Measurements from ENCODE around the gene NTF3.

The NTF3 gene

DNA sequence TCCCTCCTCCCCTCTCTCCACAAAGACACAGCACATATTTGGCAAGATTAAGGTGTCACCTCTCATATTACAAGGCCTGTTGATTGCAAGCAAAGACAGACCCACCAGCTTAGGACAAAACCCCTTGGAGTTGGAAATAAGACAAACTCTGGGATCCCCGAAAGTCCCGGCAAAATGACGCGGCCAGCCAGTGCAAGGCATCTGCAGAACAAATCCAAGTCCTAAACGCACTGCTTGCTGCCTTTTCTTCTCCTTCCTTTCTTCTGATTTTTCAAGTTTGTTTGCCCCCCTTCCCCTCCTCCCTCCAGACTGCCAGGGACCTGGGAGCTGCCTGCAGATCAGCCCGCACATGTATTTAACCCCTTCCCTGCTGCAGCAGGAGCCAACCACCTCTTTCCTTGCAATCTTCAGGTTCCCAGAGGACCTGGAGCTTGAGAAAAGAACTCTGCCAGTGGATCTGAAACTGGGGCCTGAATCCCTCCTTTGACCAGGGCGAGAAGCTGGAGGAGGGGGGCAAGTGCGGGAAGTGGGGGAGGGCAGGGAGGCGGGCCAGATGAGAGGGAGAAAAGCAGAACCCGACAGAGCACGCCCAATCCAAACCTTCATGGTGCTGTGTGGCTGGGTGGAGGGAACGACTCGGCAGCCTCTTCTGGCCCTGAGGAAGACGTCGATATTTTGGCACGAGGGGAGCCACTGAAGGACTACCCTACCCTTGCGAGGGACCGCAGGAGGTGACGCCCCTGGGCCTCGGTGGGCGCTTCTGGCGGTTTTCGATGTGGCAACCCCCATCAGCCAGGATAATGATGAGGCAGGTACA is 2.0 kb upstream of the NTF3 start:
- Histone ChIP-seq H3K4me1 (no peaks in the 10 kb centered on the region), H3K4me3 (ENCODE audit: low read depth, low read length) (no peak overlapping the region), H3K27me3 (peaks cover 74% of the 10 kb centered on the region), H3K9me3 (no peaks in the 10 kb centered on the region), H3K36me3 (no peaks in the 10 kb centered on the region)
- TF ChIP-seq, protein P1, sequence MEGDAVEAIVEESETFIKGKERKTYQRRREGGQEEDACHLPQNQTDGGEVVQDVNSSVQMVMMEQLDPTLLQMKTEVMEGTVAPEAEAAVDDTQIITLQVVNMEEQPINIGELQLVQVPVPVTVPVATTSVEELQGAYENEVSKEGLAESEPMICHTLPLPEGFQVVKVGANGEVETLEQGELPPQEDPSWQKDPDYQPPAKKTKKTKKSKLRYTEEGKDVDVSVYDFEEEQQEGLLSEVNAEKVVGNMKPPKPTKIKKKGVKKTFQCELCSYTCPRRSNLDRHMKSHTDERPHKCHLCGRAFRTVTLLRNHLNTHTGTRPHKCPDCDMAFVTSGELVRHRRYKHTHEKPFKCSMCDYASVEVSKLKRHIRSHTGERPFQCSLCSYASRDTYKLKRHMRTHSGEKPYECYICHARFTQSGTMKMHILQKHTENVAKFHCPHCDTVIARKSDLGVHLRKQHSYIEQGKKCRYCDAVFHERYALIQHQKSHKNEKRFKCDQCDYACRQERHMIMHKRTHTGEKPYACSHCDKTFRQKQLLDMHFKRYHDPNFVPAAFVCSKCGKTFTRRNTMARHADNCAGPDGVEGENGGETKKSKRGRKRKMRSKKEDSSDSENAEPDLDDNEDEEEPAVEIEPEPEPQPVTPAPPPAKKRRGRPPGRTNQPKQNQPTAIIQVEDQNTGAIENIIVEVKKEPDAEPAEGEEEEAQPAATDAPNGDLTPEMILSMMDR (IDR thresholded peaks at IDR 0.05; ENCODE audit: low read depth, low read length): no peak
- no peak for DNase-seq

GRCh38 chr12:5430641-5431603 is 986 bp upstream of the NTF3 start:
- peaks cover 83% of the 10 kb centered on the region for H3K27me3 ChIP-seq
- TF ChIP-seq, protein P1 (IDR thresholded peaks at IDR 0.05; ENCODE audit: low read depth, low read length): no peak
- DNase-seq: no peak
- H3K4me3 ChIP-seq (ENCODE audit: low read depth, low read length): no peak overlapping the region
- H3K4me1 ChIP-seq: no peaks in the 10 kb centered on the region
- no peaks in the 10 kb centered on the region for H3K36me3 ChIP-seq
- no peaks in the 10 kb centered on the region for H3K9me3 ChIP-seq

DNA sequence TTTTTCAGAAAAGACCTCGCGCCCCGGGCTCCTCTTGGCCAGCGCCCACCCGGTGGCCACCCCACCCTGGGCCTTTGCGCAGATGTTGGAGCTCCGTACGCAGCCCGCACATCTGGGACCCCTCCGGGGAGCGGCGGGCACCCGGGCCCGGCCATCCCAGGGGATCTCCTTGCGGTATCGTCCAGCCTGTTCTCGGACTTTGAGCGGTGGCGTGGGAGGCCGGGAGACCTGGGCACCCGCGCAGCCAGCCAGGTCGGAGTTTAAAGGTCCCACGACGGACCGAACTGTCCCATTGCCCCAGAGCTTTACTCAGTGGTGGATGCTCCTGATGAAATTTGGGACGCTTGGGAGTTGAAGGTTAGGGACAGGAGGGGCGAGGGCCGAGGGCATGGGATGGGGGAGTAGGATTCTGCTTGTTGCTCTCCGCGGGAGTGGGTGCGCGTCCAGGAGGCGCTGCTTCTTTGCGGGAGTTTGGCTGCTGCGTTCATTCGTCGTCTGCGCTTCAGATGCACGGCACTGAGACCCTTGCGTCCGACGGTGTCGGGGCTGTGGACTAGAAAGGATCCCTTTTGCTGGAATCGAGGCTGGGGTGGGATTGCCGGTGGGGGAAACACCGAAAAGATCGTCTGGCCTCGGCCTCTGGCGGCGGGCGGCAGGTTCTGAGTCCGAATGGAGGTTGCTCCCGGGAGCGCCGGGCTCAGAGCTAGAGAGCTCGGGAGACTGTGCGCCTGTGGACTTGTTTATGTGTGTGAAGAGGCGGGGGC is 1.4 kb downstream of the NTF3 start:
- no peaks in the 10 kb centered on the region for H3K9me3 ChIP-seq
- no peak overlapping the region for H3K4me3 ChIP-seq (ENCODE audit: low read depth, low read length)
- no peaks in the 10 kb centered on the region for H3K36me3 ChIP-seq
- no peak for DNase-seq
- TF ChIP-seq, protein P1 (IDR thresholded peaks at IDR 0.05; ENCODE audit: low read depth, low read length): no peak
- H3K27me3 ChIP-seq: peaks cover 82% of the 10 kb centered on the region
- no peaks in the 10 kb centered on the region for H3K4me1 ChIP-seq

GRCh38 chr12:5433845-5434646 is 2.1 kb downstream of the NTF3 start:
- Histone ChIP-seq H3K27me3 (peaks cover 78% of the 10 kb centered on the region), H3K4me3 (ENCODE audit: low read depth, low read length) (no peak overlapping the region), H3K4me1 (no peaks in the 10 kb centered on the region), H3K36me3 (no peaks in the 10 kb centered on the region), H3K9me3 (no peaks in the 10 kb centered on the region)
- TF ChIP-seq, protein P1 (IDR thresholded peaks at IDR 0.05; ENCODE audit: low read depth, low read length): no peak
- no peak for DNase-seq

GRCh38 chr12:5434647-5435560 is 3.0 kb downstream of the NTF3 start:
- Histone ChIP-seq H3K4me1 (no peaks in the 10 kb centered on the region), H3K4me3 (ENCODE audit: low read depth, low read length) (no peak overlapping the region), H3K27me3 (peaks cover 74% of the 10 kb centered on the region), H3K9me3 (no peaks in the 10 kb centered on the region), H3K36me3 (no peaks in the 10 kb centered on the region)
- TF ChIP-seq, protein P1 (IDR thresholded peaks at IDR 0.05; ENCODE audit: low read depth, low read length): no peak
- no peak for DNase-seq

Measured in BE2C (cell line).